Left forelimb (tissue), 1 donor: Measurements from ENCODE around the gene ROR2.

Experiments used
- DNase-seq: peaks from one replicate; pipeline ENCODE4 v3.0.0-alpha.2; 2018; ENCODE audit warnings: low spot score

The ROR2 gene

DNA sequence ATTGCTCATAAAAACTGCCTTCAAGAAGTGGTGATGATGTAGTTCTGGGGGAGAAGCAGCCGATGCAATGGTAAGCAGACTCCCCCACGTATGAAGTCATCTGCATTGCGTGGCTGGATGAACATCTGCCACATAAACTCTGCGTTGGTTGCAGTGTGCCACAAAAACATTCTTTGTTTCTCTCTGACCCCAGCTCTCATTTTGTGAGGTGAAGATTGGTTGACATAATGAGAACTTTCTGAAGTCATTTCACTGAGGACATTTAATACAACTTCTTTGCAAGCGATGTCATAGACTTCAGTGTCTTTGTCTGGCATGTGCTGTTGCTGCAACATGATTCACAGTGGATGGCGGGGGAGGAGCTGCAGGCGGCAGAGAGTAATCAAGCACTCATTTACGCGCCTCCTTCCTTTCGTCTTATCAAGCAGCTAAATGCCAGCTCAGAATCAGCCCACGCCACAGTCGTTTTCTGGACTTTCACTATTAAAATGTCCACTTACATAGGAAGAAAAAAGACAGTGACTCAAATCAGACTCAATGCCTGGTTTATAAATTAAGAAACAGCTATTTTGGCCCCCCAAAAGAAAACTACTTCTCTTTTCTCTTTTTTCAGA is 434.8 kb downstream of the ROR2 start:
- no peak for DNase-seq
